IMR-90 (cell line): ENCODE data around the gene RHOBTB1. TPM values are rescaled to one million over a fixed set of nuclear protein-coding genes. Genes with fewer than 3 reads are reported as not detected.

ENCODE experiments used
- ATAC-seq: fragments of 200-7000 bp; cut with Tn5 transposase; 2 replicates; pipeline ENCODE4 v1.9.1; 2020; ENCODE audit warnings: low read depth, mild to moderate bottlenecking, moderate library complexity
- BruUV-seq: library from RNA; stranded (reverse); fragments of 400-500 nt; replicated peaks from 2 replicates; lab custom pipeline; 2021; lab: Mats Ljungman, UMichigan
- CTCF ChIA-PET: fragments of 300-600 bp; formaldehyde crosslinking; extraction: SDS; loops from one replicate; lab custom pipeline; 2021; ENCODE audit warnings: antibody characterized with exemption; lab: Yijun Ruan, JAX
- POLR2A ChIA-PET: fragments of 300-600 bp; sonication (Branson Sonifier 250); formaldehyde crosslinking; loops from one replicate; lab custom pipeline; 2022; ENCODE audit warnings: antibody characterized with exemption; ENCODE audit not compliant: unreplicated experiment; lab: Charles Lee
- DNase-seq: peaks from one replicate; pipeline ENCODE4 v3.0.0; 2013
- H2AFZ ChIP-seq: replicated peaks from 2 replicates; pipeline ENCODE3; 2013; ENCODE audit warnings: low read length, mild to moderate bottlenecking; ENCODE audit not compliant: poor library complexity
- H2AK5ac ChIP-seq: 2 replicates; pipeline ENCODE4 v1.6.1; 2013; ENCODE audit warnings: low read depth, low read length, inconsistent platforms
- H2AK9ac ChIP-seq: replicated peaks from 2 replicates; pipeline ENCODE3; 2013; ENCODE audit warnings: mild to moderate bottlenecking, low read depth, low read length, moderate library complexity; ENCODE audit not compliant: poor library complexity
- H2BK120ac ChIP-seq: 2 replicates; pipeline ENCODE4 v1.6.1; 2013; ENCODE audit warnings: low read depth, low read length, inconsistent platforms
- H2BK15ac ChIP-seq: 3 replicates; pipeline ENCODE4 v1.6.1; 2013; ENCODE audit warnings: low read depth, low read length, inconsistent platforms
- H2BK20ac ChIP-seq: 2 replicates; pipeline ENCODE4 v1.6.1; 2013; ENCODE audit warnings: low read depth, mild to moderate bottlenecking, inconsistent platforms, low read length, moderate library complexity
- H2BK5ac ChIP-seq: 2 replicates; pipeline ENCODE4 v1.6.1; 2013; ENCODE audit warnings: mild to moderate bottlenecking, low read depth, low read length, inconsistent platforms; ENCODE audit not compliant: poor library complexity, severe bottlenecking
- H3K14ac ChIP-seq: replicated peaks from 2 replicates; pipeline ENCODE4 v1.6.1; 2013; ENCODE audit warnings: low read depth, low read length, inconsistent platforms
- H3K18ac ChIP-seq: 2 replicates; pipeline ENCODE4 v1.6.1; 2013; ENCODE audit warnings: low read depth, low read length, control low read depth
- H3K23ac ChIP-seq: 2 replicates; pipeline ENCODE4 v1.6.1; 2013; ENCODE audit warnings: low read depth, low read length, inconsistent platforms
- H3K27ac ChIP-seq: 2 replicates; pipeline ENCODE4 v1.5.1; 2013; ENCODE audit warnings: mild to moderate bottlenecking, control low read depth, low read length; ENCODE audit not compliant: insufficient read depth
- H3K27me3 ChIP-seq: 2 replicates; pipeline ENCODE4 v1.6.1; 2013; ENCODE audit warnings: low read length; ENCODE audit not compliant: control insufficient read depth, insufficient read depth
- H3K36me3 ChIP-seq: 2 replicates; pipeline ENCODE4 v1.6.1; 2013; ENCODE audit warnings: low read length, mixed read lengths; ENCODE audit not compliant: control insufficient read depth, insufficient read depth
- H3K4ac ChIP-seq: 2 replicates; pipeline ENCODE4 v1.6.1; 2013; ENCODE audit warnings: low read depth, low read length, inconsistent platforms
- H3K4me1 ChIP-seq: 2 replicates; pipeline ENCODE4 v1.6.1; 2013; ENCODE audit warnings: low read length, mixed read lengths; ENCODE audit not compliant: control insufficient read depth, insufficient read depth
- H3K4me2 ChIP-seq: 2 replicates; pipeline ENCODE4 v1.6.1; 2013; ENCODE audit warnings: low read depth, mild to moderate bottlenecking, control low read depth, low read length, moderate library complexity
- H3K4me3 ChIP-seq: 2 replicates; pipeline ENCODE4 v1.5.1; 2013; ENCODE audit warnings: low read depth, mild to moderate bottlenecking, control low read depth, low read length, moderate library complexity; ENCODE audit not compliant: insufficient read depth
- H3K56ac ChIP-seq: 2 replicates; pipeline ENCODE4 v1.6.1; 2013; ENCODE audit warnings: low read length, inconsistent platforms; ENCODE audit not compliant: insufficient read depth; ENCODE audit errors: extremely low read depth
- H3K79me1 ChIP-seq, 2 experiments: 2 replicates each; pipeline ENCODE4 v1.6.1; 2013; ENCODE audit warnings: low read length in 2 of 2, inconsistent platforms in 1 of 2, low read depth in 1 of 2
- H3K9ac ChIP-seq: 2 replicates; pipeline ENCODE4 v1.6.1; 2013; ENCODE audit warnings: low read depth, low read length, control low read depth
- H3K9me1 ChIP-seq: 2 replicates; pipeline ENCODE4 v1.6.1; 2013; ENCODE audit warnings: low read length, inconsistent platforms; ENCODE audit not compliant: insufficient read depth
- H3K9me3 ChIP-seq: 2 replicates; pipeline ENCODE4 v1.6.1; 2013; ENCODE audit warnings: low read length; ENCODE audit not compliant: control insufficient read depth, insufficient read depth
- H4K20me1 ChIP-seq: 2 replicates; pipeline ENCODE4 v1.6.1; 2013; ENCODE audit warnings: low read length, inconsistent platforms; ENCODE audit not compliant: insufficient read depth
- H4K5ac ChIP-seq: 2 replicates; pipeline ENCODE4 v1.6.1; 2013; ENCODE audit warnings: mild to moderate bottlenecking, low read depth, low read length, control low read depth
- H4K8ac ChIP-seq, 2 experiments: 2 replicates each; pipeline ENCODE4 v1.6.1; 2013; ENCODE audit warnings: low read depth in 2 of 2, low read length in 2 of 2, control low read depth in 1 of 2, inconsistent platforms in 1 of 2
- H4K91ac ChIP-seq: 2 replicates; pipeline ENCODE4 v1.6.1; 2013; ENCODE audit warnings: low read depth, low read length, inconsistent platforms; ENCODE audit not compliant: insufficient read depth
- NFE2L2 ChIP-seq: fragments of 150-350 bp; IDR thresholded peaks from 2 replicates; pipeline ENCODE4 v1.6.1; 2016; ENCODE audit warnings: low read depth, mild to moderate bottlenecking, low read length
- RCOR1 ChIP-seq: IDR thresholded peaks from 2 replicates; pipeline ENCODE4 v1.6.1; 2012; ENCODE audit warnings: mild to moderate bottlenecking, low read length, improper control_type of control experiment; ENCODE audit not compliant: insufficient replicate concordance
- WGBS, 2 experiments: methylation state at CpG; one replicate each; pipeline versions ENCODE4 v1.1.5 to v1.1.7; 2013; ENCODE audit warnings: missing lambda C conversion rate in 2 of 2; ENCODE audit not compliant: insufficient read length in 1 of 2; ENCODE audit errors: extremely low coverage in 2 of 2; 5-methylcytosine and 5-hydroxymethylcytosine counted together
- dilution Hi-C: fragments of 300-500 bp; cut with HindIII; formaldehyde crosslinking; loops from one replicate; pipeline ENCODE4 v1.14.3; 2018; ENCODE audit warnings: low sequenced_read_pairs; ENCODE audit not compliant: unreplicated experiment
- in situ Hi-C: fragments of 300-500 bp; cut with MboI; formaldehyde crosslinking; loops from 3 replicates; pipeline ENCODE4 v1.14.3; 2019; ENCODE audit warnings: low sequenced_read_pairs, inconsistent platforms, mixed read lengths
- intact Hi-C: fragments of 100-400 bp; cut with micrococcal nuclease; formaldehyde crosslinking; loops from 2 replicates; pipeline ENCODE4 v1.10.0; 2022
- polyA plus RNA-seq, 3 experiments: library from polyadenylated mRNA; depleted of rRNA; stranded (reverse); fragments of >200 nt; gene quantifications; 2 replicates each; pipeline ENCODE4 v1.2.3, GENCODE V29; 2012; ENCODE audit warnings: low replicate concordance in 1 of 3
- total RNA-seq: library from RNA; depleted of rRNA; stranded (reverse); fragments of >200 nt; gene quantifications from 2 replicates; pipeline ENCODE4 v1.2.3, GENCODE V29; 2012

The RHOBTB1 gene
- total and polyA plus RNA-seq, 2 of the 4 experiments (the other 2 are of a cell fraction): 8.9 to 15.2 TPM

GRCh38 chr10:60952067-60952845 is 8.3 kb upstream of the RHOBTB1 start:
- no peak overlapping the region for H3K4me2 ChIP-seq
- POLR2A ChIA-PET: no interaction called here
- H3K18ac ChIP-seq: no peak overlapping the region
- no peak overlapping the region for H3K56ac ChIP-seq
- no peak overlapping the region for H2AFZ ChIP-seq
- no peaks in the 10 kb centered on the region for H3K79me1 ChIP-seq
- H3K27me3 ChIP-seq: no peaks in the 10 kb centered on the region
- H3K9ac ChIP-seq: no peak overlapping the region
- H3K4me1 ChIP-seq: peaks cover 7% of the 10 kb centered on the region
- CTCF ChIA-PET: interaction anchor here (0.7 kb wide), 1 partner anchor 91 kb away, joined by 4 read pairs; no protein-coding TSS in a partner anchor
- no peak overlapping the region for H3K27ac ChIP-seq
- H2AK5ac ChIP-seq: peak overlapping the region; percentile 56; the same call in 1 of the 2 replicates
- 0 out of 2 replicates have a peak overlapping the region, but pooled peaks have one; percentile 1 for H3K23ac ChIP-seq
- H2BK5ac ChIP-seq: no peak overlapping the region
- no peak overlapping the region for H3K4me3 ChIP-seq
- dilution Hi-C loops: no loop called here
- no peaks in the 10 kb centered on the region; the same call in 1 of the 2 replicates for H3K36me3 ChIP-seq
- H3K9me3 ChIP-seq: no peaks in the 10 kb centered on the region
- ATAC-seq: no peak
- no peak overlapping the region for H2BK20ac ChIP-seq
- no peak overlapping the region for H3K14ac ChIP-seq
- H4K8ac ChIP-seq: no peak overlapping the region
- H2BK120ac ChIP-seq: no peak overlapping the region; the same call in 1 of the 2 replicates
- H2BK15ac ChIP-seq: peak overlapping the region; percentile 10; the same call in 1 of the 3 replicates
- in situ Hi-C loops: no loop called here
- H4K20me1 ChIP-seq: no peaks in the 10 kb centered on the region
- BruUV-seq: no TSS peak
- peak overlapping the region; percentile 48 for H3K4ac ChIP-seq
- H4K5ac ChIP-seq: no peak overlapping the region
- TF ChIP-seq RCOR1 (no peak), NFE2L2 (no peak)
- H4K91ac ChIP-seq: no peak overlapping the region
- WGBS, 2 experiments: no CpG with 5 or more reads among the region's 3 CpGs
- no peaks in the 10 kb centered on the region for H3K9me1 ChIP-seq
- DNase-seq: no peak
- no peak overlapping the region for H2AK9ac ChIP-seq
- intact Hi-C loops: no loop called here
